Inflammatory macrophage (primary cell): ENCODE results near the gene REXO1.
"Not testable (repeated sequence)": the region's sequence is repeated elsewhere in the genome, so short reads cannot be mapped to it uniquely, and the experiment has no call there.

Experiments
- DNase-seq, 2 donors: peaks; one replicate each; pipeline ENCODE4 v3.0.0-alpha.2; 2020 to 2022
- total RNA-seq, 18 experiments: gene quantifications; one replicate each; lab custom pipeline; 2026; ENCODE audit warnings: mixed read lengths in 6 of 18, inconsistent platforms in 2 of 18; lab: John Stamatoyannopoulos, UW

Gene REXO1
- total RNA-seq, result 6.7 to 33.1 (median 18.5) reads per million in 18 experiments

GRCh38 chr19:1848399-1849131 lies at the start of gene REXO1:
REXO1 (minus strand) TSS chr19:1848483; CDS start chr19:1848358, 125 bp downstream.
- peak; percentile 95 to 98 for DNase-seq

GRCh38 chr19:1896508-1896907 lies 48.2 kb upstream of the REXO1 start:
- DNase-seq, result peak; percentile 29 to 61

GRCh38 chr19:1893791-1894190 lies 45.5 kb upstream of the REXO1 start:
- no peak for DNase-seq

DNA sequence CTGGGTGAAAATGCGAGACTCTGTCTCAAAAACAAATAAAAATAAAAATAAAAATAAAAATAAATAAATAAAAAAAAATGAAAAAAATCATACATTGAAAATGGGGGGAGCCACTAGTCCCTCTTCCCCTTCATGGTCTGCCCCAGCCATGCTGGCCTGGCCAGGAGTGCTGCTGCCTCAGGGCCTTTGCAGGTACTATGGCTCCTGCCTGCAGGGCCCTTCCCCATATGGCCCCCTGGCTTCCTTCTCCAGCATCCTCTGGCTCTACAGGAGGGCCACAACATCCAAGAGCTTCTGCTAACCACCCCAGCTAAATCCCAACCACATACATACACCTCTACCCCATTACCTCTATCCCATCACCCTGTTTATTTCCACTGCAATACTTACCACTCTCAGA lies 41.6 kb upstream of the REXO1 start:
- DNase-seq, result no peak

- no peak for DNase-seq
Measured at GRCh38 chr19:1888385-1888784, 40.1 kb upstream of the REXO1 start.

GRCh38 chr19:1886360-1886759 lies 38.1 kb upstream of the REXO1 start:
- not testable (repeated sequence) for DNase-seq

DNA sequence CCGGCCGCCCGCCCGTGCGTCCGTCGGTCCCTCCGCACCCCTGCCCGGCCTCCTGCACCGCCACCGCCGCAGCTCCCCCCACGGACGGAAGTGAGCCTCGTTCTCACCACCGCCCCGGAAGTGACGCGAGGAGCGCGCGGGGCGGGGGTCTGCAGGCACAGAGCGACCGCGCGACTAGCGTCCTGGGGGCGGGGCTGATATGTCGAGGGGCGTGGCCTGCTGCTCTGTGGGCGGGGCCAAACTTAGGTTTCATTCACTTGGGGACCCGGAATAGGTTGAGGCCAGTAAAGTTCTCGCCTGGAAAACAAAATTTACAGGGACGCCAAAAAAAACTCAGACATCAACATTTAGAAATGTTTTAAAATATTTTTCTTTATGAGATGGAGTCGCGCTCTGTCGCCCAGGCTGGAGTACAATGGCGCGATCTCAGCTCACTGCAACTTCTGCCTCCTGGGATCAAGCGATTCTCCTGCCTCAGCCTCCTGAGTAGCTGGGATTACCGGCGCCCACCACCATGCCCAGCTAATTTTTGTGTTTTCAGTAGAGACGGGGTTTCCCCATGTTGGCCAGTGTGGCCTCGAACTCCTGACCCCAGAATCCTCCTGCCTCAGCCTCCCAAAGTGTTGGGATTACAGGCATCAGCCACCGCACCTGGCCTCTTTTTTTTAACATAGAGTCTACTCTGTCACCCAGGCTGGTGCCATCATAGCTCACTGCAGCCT lies 37.3 kb upstream of the REXO1 start, which contains the start of gene ABHD17A:
Gene ABHD17A (minus strand): TSS at position 99 of the 722 bp plus-strand sequence. CDS start 3,930 bp downstream, outside the sequence.
- DNase-seq, result peak; percentile 97

DNA sequence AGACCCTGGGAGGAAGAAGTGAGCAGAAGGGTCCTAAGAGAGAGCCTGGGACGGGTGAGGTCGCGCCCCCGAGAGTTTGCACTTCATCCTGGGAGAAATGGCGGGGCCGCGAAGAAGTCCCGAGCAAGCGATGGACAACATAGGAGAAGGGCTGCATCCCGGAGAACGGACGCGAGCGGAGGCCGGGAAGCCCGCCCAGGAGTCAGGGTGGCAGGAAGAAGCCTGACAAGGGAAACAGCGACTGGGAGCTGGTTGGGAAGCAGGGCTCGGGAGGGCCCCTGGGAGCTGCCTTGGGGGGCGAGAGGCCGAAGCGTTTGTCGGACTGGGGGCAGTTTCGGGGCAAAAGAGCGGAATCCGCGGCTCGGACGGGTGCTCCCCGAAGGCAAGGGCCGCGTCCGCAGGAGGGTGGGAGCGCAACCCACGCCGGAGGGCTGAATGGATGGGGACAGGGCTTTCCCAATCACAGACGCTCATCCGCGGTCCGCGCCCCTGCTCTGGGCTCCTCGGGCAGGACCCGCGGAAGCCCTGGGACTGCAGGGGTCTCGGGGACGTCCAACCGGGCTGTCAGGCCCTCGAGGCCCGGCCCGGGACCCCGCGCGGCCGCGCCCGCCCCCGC lies 36.5 kb upstream of the REXO1 start:
- DNase-seq, result no peak

- no peak for DNase-seq
Measured at GRCh38 chr19:1884291-1884718, 36.0 kb upstream of the REXO1 start.

DNA sequence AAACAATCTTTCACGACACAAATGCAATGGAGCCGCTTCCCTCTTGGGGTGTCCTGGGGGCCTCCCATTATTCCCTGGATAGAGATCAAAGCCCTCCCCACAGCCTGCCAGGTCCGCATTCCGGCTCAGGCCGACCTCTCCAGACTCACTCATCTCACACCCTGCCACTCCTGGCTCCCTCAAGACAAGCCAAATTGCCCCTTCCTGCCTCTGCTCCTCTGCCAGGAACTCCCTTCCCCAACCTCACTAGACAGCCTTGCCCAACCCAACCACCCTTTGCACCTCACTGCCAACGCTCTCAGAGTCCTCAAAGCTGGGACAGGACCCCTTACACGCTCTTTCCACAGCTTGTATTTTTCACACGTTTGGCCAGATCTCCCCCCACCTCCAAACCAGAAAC lies 35.5 kb upstream of the REXO1 start:
- DNase-seq, result no peak

DNA sequence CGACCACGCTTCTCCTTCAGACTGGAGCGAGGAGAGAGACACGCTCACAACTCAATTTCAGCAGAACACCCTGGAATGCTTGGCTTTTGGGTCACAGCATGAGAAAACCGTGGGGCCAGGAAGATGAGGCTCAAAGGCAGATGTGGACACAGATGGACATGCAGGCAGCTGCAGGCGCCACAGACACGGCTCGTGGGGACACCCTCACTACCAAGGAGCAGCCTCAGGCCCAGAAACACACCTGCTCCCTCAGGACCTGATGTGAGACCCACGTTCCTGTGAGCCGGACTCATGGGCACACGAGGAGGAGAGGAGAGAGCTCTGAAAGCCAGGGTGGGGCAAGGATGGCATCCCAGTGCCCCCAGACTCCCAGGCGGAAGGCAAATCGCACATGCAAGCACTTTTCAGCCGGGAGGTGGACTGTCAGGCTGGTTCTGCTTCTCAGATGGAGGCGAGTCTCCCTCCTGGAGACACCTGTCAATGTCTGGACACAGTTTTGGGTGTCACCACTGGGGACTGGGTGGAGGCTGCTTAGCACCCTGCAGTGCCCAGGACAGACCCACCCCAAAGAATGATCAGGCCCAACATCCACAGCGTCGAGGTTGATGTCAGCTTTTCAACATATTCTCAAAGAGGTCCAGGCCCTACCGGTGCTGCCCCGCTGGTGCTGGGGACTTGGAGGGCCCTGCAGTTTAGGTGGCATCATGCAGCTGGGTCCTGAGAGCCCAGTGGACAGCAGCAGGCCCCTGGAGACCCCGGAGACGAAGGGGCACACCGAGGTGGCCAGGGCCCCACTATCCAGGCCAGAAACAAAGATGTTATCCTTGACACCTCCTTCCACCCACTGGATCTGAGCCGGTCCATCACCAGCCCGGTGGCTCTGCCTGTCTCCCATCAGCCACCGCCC lies 34.8 kb upstream of the REXO1 start:
- no peak for DNase-seq

DNA sequence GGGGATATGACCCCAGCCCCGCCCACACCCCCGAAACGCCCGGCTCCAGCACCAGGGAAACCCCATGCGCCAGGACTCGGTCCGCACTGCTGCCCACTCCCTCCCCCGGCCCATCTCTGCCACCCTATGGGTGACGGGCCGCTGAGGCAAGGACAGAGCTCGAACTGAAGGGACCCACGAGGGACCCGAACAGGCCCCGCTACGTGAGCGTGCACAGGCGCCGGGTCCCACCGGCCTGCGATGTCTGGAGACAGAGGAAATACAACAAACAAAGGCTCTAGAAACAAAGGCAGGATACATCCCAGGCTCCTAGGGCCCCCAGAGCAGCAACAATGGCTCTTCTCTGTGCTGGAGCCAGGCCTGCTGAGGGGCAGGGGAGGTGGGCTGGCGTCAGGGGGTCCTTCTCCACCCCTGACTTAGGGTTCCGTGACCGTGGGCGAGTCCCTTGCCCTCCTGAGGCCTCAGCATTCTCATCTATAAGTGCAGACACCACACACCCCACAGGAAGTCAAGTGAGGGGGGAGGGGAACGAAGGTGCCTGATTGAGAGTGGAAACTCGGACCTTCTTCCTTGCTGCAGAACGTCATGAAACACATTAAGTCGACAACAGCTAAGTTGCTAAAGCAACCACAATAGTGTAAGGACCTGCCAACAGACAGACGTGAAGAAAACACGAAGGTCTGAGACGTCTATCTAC lies 34.0 kb upstream of the REXO1 start:
- no peak for DNase-seq

DNA sequence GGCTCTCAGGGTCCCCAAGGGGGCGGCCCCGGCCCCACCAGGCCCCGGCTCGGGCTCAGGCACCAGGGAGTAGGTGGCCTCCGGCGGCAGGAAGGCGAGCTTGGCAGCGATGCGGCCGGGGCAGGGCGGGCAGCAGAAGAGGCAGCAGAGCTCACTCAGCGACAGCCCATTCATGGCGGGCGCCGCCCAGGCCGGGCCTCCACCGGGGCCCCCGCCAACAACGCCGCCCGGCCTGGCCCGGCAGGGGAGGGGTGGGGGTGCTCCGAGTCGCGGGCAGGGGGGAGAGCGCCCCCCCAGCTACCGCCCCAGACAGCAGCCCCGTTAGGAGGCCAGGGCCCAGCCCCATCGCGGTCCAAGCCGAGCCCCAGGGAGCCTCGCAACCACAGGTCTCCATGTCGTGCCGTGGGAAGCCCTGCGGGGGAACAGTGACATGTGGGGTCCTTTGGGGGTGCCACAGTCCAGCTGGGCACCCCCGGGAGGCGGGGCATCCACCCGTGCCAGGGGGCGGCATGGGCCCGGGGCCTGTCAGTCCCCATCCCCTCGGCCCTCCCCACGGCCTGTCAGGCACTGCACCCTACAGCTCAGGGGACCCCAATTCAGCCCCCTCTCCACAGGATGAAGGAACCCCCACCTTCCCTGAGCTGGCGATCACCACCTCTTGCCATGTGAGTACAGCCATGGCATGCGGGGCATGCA lies 33.3 kb upstream of the REXO1 start:
- DNase-seq, result not testable (repeated sequence)

GRCh38 chr19:1880611-1881392 lies 32.5 kb upstream of the REXO1 start:
- DNase-seq, result no peak

- DNase-seq, result not testable (repeated sequence)
Measured at GRCh38 chr19:1879982-1880381, 31.7 kb upstream of the REXO1 start.

DNA sequence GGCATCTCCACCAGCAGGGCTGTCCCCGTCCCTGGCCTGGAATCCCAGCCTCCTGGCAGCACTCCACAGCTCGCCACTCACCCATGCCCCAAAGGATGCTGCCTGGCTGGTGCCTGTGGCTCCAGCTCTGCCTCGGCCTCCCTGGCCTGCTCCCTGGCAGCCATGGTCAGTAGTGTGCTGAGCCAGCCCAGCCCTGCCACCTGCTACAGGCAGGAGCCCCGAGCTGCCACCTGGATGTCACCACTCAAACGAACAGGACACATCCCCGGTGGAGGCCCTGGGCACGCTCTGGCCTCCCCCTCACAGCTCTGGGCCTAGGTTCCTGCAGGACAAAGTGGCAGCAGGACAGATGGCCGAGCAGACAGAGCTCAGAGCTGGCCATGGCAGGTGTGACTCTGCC lies 30.3 kb upstream of the REXO1 start:
- DNase-seq, result not testable (repeated sequence)

DNA sequence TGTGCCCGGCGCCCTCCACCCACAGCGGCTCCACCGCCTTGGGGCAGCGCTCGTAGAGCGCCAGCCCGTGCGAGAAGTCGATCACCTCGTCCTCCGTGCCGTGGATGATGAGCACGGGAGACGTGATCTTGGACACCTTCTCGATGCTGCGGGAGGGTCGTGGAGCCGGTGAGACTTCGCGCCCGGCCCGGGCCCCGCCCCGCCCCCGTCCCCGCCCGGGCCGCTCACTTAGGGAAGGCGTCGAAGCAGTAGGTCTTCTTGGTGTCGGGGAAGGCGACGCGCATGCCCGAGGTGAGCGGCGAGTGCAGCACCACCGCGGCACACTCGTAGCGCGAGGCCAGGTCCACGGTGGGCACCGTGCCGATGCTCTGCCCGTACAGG lies 29.0 kb upstream of the REXO1 start:
- DNase-seq, result not testable (repeated sequence)

DNA sequence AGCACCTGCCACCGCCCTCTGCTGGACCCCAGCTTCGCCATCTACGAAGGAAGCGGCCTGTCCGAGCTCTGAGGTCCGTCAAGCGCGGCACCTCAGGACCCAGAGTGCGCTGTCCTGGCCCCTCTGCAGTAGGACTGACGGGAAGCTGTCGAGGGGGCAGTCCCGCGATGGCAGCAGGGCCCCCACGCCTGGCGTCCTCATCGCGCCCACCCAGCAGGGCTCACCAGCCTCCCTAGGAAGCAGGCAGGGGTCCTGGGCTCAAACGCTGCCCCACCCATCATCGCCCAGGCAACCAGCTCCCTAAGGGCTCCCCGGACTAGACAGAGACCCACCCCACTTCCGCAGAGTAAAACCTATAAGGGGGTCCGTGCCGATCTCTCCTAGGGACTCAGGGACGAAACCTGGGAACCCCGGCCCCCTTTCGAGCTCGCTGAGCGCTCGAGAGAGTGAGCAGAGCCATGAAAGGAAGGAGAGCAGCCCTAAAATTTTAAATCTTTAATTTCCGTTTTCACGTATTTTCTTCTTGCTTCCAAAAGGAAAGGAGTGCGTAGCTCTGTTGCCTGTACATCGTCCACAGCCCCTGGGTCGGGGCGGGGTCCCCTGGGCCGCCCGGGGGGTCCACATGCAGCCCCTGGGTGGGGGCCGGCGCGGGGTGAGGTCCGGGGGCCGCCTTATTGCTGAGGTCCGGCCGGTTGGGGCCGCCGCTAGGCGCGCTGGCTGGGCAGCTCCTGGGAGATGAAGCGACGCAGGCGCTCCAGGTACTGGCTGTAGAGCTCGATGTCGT lies 28.4 kb upstream of the REXO1 start:
- not testable (repeated sequence) for DNase-seq
